Left hindlimb (tissue), 1 donor: ENCODE data around the gene TIRAP.

Experiments
- DNase-seq: peaks from one replicate; pipeline ENCODE4 v3.0.0-alpha.2; 2018

TIRAP gene

GRCh38 chr11:126328001-126328390 is 45.1 kb downstream of the TIRAP start:
- DNase-seq = peak; percentile 12

DNA sequence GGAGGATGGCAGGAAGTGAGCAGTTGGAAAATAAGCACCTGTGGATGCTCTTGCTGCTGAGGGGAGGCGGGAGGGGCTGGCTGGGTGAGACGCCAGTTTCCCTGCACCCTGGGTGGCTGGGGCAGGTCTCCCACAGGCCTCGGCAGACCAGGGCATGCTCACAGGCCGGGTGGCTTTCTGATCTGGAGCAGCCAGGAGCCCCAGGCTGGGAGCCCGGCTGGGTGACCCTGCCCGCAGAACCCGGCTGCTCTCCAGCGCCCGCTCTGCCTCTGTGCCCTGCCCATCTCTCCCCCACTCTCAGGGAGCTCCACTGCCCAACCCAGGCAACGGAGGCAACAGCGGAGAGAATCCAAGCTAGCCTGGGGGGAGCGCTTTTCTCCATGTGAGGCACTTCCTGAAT is 45.6 kb downstream of the TIRAP start:
- peak; percentile 12 for DNase-seq

- peak; percentile 14 for DNase-seq
Measured at GRCh38 chr11:126328938-126329643, 46.2 kb downstream of the TIRAP start.

GRCh38 chr11:126329644-126330211 is 46.8 kb downstream of the TIRAP start:
- peak; percentile 18 for DNase-seq

- DNase-seq = peak; percentile 13
Measured at GRCh38 chr11:126331286-126331685, 48.4 kb downstream of the TIRAP start.

DNA sequence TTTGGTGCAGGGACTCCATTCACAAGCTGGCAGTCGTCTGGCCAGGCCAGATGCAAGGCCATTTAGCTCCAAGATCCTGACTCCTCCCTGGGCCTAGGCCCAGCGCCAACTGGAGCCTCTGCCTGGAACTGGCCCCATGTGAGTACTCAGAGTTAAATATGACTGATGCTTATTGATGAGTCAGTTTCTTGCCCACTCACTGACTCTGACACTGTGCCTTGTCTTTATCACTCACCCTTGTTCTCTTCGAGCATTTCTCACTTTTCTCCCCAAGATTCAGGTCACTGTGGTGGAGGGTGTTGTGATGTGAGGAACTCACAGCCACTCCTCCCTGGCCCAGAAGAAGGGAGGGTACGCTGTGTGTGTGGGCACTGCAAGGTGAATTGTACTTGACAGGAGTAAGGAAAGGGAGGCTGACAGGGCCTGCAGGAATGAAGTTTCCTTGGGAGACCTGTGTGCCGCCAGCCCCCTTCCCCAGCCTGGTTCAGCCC is 49.4 kb downstream of the TIRAP start:
- DNase-seq = peak; percentile 60

GRCh38 chr11:126333142-126333541 is 50.2 kb downstream of the TIRAP start:
- peak; percentile 9 for DNase-seq

GRCh38 chr11:126334659-126335462 is 52.0 kb downstream of the TIRAP start:
- DNase-seq = no peak

DNA sequence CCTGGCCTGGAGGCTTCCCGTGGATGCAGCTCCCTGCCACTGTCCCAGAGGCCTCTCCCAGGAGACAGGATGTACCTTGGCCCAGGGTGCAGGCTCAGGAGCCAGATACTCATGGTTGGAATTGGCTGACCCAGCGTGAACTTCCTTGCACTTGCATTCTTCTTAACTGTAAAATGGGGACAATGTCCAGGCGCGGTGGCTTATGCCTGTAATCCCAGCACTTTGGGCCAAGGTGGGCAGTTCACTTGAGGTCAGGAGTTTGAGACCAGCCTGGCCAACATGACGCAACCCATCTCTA is 52.5 kb downstream of the TIRAP start:
- peak; percentile 20 for DNase-seq

- DNase-seq = peak; percentile 12
Measured at GRCh38 chr11:126336138-126336541, 53.2 kb downstream of the TIRAP start.

GRCh38 chr11:126336671-126337101 is 53.8 kb downstream of the TIRAP start:
- DNase-seq = peak; percentile 43

DNA sequence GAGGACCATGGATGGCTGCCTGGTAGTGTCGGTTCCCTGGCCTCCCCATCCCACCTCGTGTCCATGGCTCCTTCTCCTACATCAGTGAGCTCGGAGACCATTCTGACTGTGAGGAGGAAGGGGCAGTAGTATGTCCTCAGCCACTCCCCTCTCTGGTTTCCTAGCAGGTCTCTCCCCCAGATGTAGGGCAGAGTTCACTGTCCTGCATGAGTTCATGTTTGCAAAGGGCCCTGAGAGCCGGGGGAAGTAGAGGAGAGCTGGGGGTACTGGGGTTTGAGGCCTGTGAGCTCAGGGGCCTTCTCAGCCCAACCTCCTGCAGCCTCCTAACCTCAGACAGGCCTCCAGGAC is 54.2 kb downstream of the TIRAP start:
- no peak for DNase-seq

DNA sequence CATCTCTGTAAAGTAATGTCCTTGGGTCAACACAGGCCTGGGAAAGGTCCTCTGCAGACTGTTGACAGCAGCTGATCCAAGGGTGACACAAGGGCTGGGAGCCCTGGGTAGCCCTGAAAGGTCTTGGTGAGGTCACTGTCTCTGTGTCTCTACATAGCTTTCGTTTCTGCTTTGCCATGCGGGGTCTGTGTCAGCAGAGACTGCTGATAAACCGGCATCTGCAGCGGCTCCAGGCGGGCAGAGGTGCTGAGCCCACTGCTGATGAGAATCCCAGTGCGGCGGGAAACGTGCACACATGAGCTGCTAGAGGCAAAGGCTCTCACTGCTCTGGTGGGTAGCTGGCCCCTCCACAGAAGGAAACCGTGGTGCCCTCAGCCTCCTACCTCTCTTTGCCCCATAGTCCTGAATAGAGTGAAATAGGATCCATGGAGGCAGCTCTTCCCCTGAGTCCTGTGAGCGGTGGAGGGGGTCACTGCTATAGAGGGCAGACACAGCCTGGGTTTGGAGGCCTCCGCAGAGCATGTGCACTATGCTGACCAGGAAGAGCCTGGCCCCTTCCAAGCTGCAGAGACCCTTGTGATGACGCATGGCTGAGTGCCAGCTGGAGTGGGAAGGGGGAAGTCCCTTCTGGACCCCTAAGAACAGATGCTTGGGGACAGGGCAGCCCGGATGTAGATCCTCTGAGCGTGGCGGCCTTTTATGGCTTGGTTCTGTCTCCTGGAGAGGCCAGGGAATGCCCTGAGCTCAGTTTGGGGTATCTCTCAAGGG is 54.8 kb downstream of the TIRAP start:
- peak; percentile 28 for DNase-seq

DNA sequence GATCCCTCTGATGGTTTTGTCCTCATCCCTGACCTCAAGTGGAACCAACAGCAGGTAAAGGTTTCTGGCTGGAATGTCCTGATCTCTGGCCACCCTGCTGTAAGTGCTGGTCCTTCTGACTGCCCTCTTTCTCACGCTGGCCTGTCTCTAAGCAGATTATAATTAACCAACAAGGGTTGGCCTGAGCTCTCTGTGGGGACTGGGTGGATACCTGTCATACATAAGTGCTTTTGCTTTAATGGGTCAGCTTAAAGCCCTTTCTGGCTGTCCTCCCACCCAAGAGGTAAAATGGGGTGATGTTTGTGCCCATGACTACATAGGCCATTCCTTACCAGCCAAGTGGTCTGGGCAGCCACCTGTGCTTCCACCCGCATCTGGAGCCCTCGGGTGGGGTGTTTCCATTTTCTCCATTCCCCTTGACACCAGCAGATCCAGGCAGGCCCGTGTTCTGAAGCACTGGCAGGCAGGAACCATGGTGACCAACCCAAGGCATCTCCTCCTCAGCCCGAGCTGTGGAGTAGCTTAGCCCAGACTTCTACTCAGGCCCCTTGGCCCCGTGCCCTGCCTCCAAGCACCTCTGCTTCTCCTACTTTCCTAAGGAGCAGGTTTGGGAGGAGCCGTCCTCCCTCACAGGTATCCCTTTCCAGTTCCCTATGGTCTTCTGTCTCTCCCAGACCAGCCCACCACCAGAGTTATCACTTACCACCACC is 55.6 kb downstream of the TIRAP start:
- peak; percentile 10 for DNase-seq

GRCh38 chr11:126339073-126339862 is 56.4 kb downstream of the TIRAP start:
- peak; percentile 28 for DNase-seq

DNA sequence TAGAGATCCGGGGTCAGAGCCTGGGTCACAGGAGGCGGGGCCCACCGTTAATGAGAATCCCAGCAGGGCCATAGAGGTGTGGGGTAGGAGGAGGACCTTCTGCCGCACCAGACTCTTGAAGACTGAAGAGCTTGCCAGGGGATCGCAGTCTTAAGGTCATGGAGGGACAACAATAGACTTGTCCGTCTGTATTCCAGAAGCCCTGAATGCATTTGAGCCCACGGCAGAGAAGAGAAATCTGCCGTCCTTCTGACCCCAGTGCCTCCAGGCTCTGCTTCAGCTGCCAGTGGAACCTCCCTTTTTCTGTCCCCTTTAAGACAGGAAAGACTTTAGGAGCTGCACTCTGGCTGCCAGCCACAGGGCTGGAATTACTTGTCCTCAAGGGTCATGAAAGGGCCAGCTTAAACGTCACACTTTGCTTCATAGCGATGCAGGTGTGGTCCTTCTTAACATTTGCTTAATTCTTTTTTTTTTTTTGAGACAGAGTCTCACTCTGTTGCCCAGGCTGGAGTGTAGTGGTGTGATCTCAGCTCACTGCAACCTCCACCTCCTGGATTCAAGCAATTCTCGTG is 57.1 kb downstream of the TIRAP start:
- DNase-seq = peak; percentile 77

DNA sequence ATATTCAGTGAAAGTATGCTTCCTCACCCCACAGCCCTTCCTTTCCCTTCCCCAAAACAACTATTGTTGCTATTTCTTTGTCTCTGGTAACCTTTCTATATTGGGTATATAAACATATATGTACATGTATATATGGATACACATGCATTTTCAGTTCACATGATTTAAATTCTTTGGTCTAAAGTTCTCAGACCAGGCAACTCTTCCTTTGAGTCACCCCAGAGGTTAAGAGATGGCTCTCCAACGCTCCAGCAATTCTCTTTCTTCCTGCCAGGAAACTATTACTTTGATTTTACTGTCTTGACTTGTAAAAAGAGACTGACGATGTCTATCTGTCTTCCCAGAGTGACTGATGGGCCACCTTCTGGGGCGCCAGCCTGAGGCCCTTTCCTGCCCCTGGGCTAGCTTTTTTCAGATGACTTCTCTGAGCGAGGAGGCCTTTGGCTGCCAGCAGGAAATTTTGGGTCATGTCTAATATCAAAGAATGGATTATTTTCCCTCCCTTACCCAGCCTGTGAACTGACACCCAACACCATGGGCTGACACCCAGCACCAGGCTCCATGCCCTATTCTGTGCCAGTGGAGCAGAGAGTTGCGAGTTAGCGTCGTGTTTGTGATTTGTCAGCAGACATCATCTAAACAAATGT is 58.2 kb downstream of the TIRAP start:
- DNase-seq = peak; percentile 21

GRCh38 chr11:126341760-126342161 is 58.9 kb downstream of the TIRAP start:
- peak; percentile 23 for DNase-seq

DNA sequence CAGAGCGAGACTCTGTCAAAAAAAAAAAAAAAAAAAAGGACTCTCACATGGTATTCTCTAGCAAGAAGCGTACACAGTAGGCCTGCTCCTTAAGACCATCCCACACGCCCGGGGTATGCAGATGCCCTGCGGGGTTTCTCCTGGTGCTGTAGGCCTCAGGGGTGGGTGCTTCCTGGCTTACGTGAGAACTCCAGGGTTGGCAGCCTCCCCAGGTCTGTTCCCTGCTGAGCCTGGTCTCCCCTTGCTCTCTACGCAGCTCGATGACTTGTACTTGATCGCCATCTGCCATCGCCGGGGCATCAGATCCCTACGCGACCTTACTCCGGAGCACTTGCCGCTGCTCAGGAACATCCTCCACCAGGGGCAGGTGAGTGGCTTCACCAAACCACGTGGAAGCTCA is 60.2 kb downstream of the TIRAP start:
- DNase-seq = peak; percentile 21
